ENCODE data around the gene BRINP3.
"Not testable (repeated sequence)": the region's sequence is repeated elsewhere in the genome, so short reads cannot be mapped to it uniquely, and the experiment has no call there.

Gene BRINP3

DNA sequence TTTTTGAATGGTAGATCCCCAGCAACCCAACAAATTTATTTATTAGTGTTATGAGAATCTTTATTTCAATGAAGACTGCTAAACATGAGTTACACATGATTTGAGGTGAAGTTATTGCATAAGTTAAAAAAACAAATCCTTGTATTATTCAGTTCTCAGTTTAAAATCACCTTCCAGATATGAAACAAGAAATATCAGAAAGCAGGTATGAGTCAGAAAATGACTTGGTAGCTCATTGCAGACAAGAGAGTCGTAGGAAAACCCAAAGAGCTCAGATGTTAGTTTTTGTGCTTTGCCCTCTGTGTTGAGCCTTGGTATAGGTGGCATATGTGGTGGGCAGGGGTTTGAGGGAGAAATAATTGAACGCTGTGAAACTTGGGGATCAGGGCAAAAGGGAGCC, 339.4 kb downstream of the BRINP3 start:
- TF ChIP-seq MYC (IDR thresholded peaks at IDR 0.05; ENCODE audit: low read depth, low read length), result no peak
- no peak for TF ChIP-seq POLR2A (IDR thresholded peaks at IDR 0.05; ENCODE audit: extremely low read depth, insufficient read length)
- TF ChIP-seq, protein P1, sequence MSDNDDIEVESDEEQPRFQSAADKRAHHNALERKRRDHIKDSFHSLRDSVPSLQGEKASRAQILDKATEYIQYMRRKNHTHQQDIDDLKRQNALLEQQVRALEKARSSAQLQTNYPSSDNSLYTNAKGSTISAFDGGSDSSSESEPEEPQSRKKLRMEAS (IDR thresholded peaks at IDR 0.05; ENCODE audit: low read depth, low read length), result no peak
- TF ChIP-seq, protein P2, sequence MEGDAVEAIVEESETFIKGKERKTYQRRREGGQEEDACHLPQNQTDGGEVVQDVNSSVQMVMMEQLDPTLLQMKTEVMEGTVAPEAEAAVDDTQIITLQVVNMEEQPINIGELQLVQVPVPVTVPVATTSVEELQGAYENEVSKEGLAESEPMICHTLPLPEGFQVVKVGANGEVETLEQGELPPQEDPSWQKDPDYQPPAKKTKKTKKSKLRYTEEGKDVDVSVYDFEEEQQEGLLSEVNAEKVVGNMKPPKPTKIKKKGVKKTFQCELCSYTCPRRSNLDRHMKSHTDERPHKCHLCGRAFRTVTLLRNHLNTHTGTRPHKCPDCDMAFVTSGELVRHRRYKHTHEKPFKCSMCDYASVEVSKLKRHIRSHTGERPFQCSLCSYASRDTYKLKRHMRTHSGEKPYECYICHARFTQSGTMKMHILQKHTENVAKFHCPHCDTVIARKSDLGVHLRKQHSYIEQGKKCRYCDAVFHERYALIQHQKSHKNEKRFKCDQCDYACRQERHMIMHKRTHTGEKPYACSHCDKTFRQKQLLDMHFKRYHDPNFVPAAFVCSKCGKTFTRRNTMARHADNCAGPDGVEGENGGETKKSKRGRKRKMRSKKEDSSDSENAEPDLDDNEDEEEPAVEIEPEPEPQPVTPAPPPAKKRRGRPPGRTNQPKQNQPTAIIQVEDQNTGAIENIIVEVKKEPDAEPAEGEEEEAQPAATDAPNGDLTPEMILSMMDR (IDR thresholded peaks at IDR 0.05; ENCODE audit: low read depth, low read length), result no peak
- DNase-seq (ENCODE audit: low read depth), result no peak

DNA sequence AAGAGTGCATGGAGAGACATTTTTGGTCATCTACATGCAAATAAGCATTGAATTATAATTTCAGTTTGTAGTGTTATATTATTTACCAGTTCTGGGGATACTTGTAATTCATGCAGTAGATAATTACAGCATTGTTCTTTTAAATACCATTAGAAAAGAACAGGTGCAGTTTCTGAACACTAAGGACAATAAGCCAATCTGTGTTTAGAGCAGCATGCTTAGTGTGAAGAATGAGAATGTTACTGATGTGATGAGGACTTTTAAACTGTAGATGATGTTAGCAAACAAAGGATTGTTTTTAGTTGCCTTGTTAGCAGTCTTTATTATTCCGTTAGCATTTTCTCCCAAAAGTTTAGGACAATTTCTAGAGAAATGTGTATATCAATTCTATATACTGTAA, 348.3 kb downstream of the BRINP3 start:
- H3K4me3 ChIP-seq (ENCODE audit: low read depth, low read length), result no peak overlapping the region
- TF ChIP-seq POLR2A (IDR thresholded peaks at IDR 0.05; ENCODE audit: extremely low read depth, insufficient read length) (no peak), MYC (IDR thresholded peaks at IDR 0.05; ENCODE audit: low read depth, low read length) (no peak)
- TF ChIP-seq, protein P1 (IDR thresholded peaks at IDR 0.05; ENCODE audit: low read depth, low read length), result no peak
- TF ChIP-seq, protein P2 (IDR thresholded peaks at IDR 0.05; ENCODE audit: low read depth, low read length), result no peak
- no peak for DNase-seq (ENCODE audit: low read depth)

More for the DNA sequence above, 339.4 kb downstream of the BRINP3 start:
- no peak overlapping the region for H3K4me3 ChIP-seq (ENCODE audit: low read depth, low read length)

- DNase-seq (ENCODE audit: low read depth), result no peak
- TF ChIP-seq, protein P1 (IDR thresholded peaks at IDR 0.05; ENCODE audit: low read depth, low read length), result no peak
- TF ChIP-seq POLR2A (IDR thresholded peaks at IDR 0.05; ENCODE audit: extremely low read depth, insufficient read length) (no peak), MYC (IDR thresholded peaks at IDR 0.05; ENCODE audit: low read depth, low read length) (no peak)
- TF ChIP-seq, protein P2 (IDR thresholded peaks at IDR 0.05; ENCODE audit: low read depth, low read length), result no peak
- no peak overlapping the region for H3K4me3 ChIP-seq (ENCODE audit: low read depth, low read length)
These were observed 350.9 kb downstream of the BRINP3 start for GRCh38 chr1:190126728-190127127.

- no peak overlapping the region for H3K4me3 ChIP-seq (ENCODE audit: low read depth, low read length)
- no peak for DNase-seq (ENCODE audit: low read depth)
- TF ChIP-seq, protein P2 (IDR thresholded peaks at IDR 0.05; ENCODE audit: low read depth, low read length), result no peak
- TF ChIP-seq POLR2A (IDR thresholded peaks at IDR 0.05; ENCODE audit: extremely low read depth, insufficient read length), result no peak
- TF ChIP-seq MYC (IDR thresholded peaks at IDR 0.05; ENCODE audit: low read depth, low read length), result no peak
- TF ChIP-seq, protein P1 (IDR thresholded peaks at IDR 0.05; ENCODE audit: low read depth, low read length), result no peak
These were observed 353.6 kb downstream of the BRINP3 start for GRCh38 chr1:190124068-190124467.

DNA sequence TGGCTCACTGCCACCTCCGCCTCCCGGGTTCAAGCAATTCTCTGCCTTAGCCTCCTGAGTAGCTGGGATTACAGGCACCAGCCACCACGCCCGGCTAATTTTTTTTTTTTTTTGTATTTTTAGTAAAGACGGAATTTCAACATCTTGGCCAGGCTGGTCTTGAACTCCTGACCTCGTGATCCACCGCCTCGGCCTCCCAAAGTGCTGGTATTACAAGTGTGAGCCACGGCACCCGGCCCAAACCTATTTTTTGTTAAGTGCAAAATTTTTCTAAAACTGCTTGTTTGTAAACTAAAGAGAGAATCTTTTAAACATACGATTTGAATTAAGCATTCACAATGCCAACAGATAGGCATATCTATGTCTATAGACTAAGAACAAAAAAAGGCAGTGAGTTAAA, 357.1 kb downstream of the BRINP3 start:
- H3K4me3 ChIP-seq (ENCODE audit: low read depth, low read length); DNase-seq (ENCODE audit: low read depth): not testable (repeated sequence)

DNA sequence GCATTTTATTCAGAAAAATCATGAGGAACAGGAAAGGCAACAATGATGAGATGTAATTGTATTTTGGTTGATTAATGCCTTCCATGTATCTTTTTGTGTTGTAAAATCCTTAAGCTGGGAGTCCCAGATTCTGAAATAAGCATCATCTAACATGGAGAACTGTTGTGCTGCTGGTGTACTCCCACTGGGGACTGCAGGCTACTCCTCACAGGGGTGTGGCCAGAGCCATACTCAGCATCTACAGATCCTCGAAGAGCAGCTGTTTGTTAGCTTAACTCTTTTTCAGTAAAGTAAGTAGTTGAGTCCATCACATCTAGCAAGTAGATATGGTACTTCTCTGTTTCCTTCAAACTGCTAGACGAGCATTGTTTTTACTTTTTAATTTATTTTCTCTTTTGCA, 358.0 kb downstream of the BRINP3 start:
- DNase-seq (ENCODE audit: low read depth), result no peak

More for the DNA sequence above, 358.0 kb downstream of the BRINP3 start:
- no peak overlapping the region for H3K4me3 ChIP-seq (ENCODE audit: low read depth, low read length)
- TF ChIP-seq POLR2A (IDR thresholded peaks at IDR 0.05; ENCODE audit: extremely low read depth, insufficient read length) (no peak), MYC (IDR thresholded peaks at IDR 0.05; ENCODE audit: low read depth, low read length) (no peak)
- TF ChIP-seq, protein P2 (IDR thresholded peaks at IDR 0.05; ENCODE audit: low read depth, low read length), result no peak
- TF ChIP-seq, protein P1 (IDR thresholded peaks at IDR 0.05; ENCODE audit: low read depth, low read length), result no peak
